DMS53 treated with DMSO at 0.1 percent for 48 hours (cell line): Measurements from ENCODE around the gene ZNF524.

Experiments used
- DNase-seq: peaks from one replicate; lab custom pipeline; 2025; ENCODE audit not compliant: unreplicated experiment; lab: John Stamatoyannopoulos, UW

The ZNF524 gene

GRCh38 chr19:55641426-55642152 lies 41.5 kb downstream of the ZNF524 start:
- DNase-seq = peak; percentile 16

GRCh38 chr19:55642153-55643002 lies 42.3 kb downstream of the ZNF524 start:
- peak; percentile 16 for DNase-seq

- peak; percentile 71 for DNase-seq
These were observed 43.2 kb downstream of the ZNF524 start, which contains the start of gene ZNF581 for GRCh38 chr19:55643003-55643886. ZNF581 (plus strand) TSS chr19:55643649; CDS start chr19:55644572, 923 bp downstream.

GRCh38 chr19:55643887-55644176 lies 43.7 kb downstream of the ZNF524 start:
- DNase-seq = no peak

DNA sequence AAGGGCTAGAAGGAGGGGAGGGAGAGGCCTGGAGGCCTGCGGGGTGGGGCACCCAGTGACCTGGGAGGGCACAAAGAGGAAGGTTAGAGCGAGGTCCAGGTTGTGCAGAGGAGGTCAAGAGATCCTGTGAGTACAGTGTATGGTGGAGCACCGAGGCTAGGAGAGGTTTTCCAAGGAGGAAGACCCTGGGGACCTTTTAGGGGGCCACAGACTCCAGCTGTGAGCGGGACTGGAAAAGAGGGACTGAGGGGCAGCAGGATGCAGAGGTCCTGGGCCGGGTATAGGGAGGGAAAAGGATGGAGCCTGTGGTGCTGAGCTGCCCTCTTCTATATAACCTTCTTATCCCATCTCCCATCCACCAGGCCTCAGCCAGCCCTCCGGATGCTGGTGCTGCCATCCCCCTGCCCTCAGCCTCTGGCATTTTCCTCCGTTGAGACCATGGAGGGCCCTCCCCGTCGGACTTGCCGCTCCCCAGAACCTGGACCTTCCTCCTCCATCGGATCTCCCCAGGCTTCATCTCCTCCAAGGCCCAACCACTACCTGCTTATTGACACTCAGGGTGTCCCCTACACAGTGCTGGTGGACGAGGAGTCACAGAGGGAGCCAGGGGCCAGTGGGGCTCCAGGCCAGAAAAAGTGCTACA lies 44.2 kb downstream of the ZNF524 start:
- no peak for DNase-seq

GRCh38 chr19:55644842-55645511 lies 44.9 kb downstream of the ZNF524 start:
- DNase-seq = no peak

DNA sequence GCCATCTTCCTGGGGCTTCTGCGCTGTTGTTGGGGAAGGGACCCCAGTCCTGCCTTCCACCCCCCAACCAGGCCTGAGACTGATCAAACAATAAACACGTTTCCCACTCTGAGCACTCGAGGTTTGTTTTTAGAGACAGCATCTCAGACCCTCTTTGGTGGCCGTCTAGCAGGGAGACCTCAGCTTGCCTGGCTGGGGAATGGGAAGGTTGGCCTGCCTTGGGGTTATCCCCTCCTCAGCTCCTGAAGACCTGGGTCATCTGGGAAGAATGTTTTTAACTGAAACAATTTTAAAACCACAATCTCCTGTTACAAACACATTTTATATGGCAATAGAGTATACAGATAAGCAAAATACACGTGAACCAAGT lies 45.4 kb downstream of the ZNF524 start:
- no peak for DNase-seq

DNA sequence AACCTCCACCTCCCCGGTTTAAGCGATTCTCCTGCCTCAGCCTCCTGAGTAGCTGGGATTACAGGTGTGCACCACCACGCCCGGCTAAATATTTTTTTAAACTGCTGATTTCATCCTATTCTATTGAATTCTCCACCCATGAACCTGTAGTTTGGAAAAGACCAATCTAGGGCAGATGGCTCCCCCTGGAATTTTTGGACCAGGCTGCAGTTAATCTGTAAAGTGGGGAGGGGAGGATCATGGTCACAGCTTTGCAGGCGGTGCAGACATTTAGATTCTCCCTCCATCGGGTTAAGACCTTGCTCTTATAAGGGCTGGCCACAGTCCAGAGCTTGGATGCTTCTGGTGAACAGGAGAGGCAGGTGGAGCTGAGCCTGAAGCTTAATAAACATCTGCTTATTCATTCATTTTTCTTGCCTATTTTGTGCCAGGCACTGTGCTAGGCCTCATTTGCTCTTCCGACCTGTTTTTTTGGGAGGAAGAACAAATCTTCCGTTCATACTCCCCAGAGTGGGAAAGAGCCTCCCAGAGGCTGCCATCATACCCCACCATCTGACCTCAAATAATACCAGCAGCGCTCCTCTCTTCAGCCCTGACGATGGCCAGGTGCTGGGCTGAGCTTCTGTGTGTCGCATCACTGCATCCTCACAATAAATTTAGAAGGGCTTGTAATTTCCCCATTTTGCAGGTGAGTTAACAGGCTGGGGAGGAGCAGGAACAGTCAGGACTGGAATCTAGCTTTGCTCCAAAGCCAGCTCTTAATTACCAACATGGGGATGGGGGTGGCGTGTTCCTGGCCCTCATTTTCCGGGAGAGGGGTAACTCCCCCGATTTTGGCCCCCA lies 47.0 kb downstream of the ZNF524 start:
- peak; percentile 24 for DNase-seq

DNA sequence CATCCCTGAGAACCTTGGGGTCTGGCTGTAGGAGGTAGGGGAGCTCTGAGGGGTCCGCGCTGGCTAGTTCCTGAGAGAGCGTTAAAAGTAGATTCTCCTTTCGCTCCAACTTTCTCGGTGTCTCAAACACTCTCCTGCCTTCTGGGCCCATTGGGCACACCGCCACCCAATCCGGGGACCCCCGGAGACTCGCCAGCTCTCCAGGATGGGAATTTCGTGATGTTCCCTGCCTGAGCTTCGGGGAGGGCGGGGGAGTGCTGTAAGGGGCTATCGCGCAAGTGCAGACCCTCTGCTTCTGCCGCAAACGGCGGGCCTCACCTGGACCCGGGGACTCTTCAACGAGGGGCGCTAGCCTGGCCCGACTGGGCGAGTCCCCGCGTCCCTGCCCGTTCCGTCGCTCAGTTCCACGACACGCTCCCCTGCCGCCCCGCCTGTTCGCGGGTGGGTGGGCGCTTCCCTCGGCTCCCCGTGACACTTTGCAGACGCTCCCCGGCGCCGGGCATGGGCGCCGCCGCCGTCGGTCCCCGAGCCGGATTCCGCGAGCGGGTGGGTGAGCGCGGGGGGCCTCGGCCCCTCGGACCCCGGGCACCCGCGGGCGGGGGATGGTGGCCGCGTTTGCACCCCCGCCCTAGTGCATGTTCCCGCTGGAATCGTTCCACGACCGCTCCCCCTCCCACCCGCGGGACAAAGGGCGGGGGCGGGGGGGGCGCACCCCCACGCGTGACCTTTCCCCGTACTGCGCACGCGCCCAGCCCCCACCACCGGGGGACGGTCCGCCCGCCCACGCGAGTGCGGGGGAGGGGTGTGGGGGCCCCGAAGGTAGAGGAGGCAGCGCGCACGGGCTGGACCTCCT lies 47.9 kb downstream of the ZNF524 start, which contains the start of gene CCDC106:
Gene CCDC106, plus strand, starts transcription at position 481 of the 853 bp plus-strand sequence. CDS start 835 bp downstream, outside the sequence.
- DNase-seq = peak; percentile 54

GRCh38 chr19:55648585-55649267 lies 48.6 kb downstream of the ZNF524 start:
- DNase-seq = no peak

DNA sequence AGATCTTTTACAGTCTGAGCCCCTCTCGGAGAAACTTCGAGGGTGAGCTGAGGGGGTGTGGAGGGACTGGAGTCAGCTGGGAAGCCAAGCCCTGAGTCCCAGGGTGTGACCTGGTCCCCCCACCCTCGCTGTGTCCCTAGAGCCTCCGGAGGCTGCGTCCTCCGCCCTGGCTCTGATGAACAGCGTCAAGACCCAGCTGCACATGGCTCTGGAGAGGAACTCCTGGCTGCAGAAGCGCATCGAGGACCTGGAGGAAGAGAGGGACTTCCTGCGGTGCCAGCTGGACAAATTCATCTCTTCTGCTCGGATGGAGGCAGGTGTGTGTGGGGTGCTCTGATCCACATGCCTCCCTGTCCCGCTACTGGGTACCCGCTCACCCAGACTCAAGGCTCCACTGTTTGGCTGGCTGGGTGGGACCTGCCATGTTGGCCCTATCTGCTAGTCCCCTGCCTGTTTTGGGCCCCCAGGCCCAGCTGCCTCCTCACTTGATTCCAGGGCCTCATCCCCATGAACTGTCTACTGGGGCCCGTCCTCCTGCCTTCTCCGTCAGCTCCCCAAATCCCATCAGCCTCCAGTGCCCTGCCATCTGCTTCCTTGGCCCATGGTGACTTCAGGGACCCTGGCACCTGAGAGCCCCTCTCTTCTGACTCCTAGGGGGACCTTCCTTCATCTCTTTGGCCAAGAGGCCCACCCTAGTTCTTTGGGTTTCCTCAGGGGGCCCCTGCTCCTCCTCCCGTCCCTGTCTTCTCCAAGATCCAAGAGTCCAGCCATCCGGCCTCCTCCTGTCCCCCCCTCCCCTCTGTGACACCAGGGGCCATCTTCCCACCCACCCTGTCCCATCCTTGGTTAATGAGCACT lies 49.4 kb downstream of the ZNF524 start:
- no peak for DNase-seq

DNA sequence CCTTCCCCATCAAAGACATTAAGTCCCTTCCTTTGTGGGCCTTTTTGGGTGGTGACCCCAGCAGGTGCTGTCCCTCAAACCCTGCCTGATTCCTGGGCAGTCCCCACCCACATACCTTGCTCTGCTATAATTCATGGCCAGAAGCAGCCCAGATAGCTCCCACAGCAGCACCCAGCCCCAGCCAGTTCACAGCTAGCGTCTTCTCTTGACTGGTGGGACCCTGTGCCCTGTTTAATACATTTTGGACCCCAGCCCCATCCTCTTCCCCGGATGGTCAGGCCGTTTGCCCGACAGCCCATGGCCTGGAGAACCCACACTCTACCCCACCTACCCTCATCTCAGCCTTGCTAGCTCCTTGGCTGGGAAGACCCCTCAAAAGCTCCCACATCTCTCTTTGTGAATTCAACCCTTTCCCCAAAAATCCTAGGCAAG lies 50.1 kb downstream of the ZNF524 start:
- no peak for DNase-seq

GRCh38 chr19:55650602-55651230 lies 50.6 kb downstream of the ZNF524 start:
- DNase-seq = no peak

DNA sequence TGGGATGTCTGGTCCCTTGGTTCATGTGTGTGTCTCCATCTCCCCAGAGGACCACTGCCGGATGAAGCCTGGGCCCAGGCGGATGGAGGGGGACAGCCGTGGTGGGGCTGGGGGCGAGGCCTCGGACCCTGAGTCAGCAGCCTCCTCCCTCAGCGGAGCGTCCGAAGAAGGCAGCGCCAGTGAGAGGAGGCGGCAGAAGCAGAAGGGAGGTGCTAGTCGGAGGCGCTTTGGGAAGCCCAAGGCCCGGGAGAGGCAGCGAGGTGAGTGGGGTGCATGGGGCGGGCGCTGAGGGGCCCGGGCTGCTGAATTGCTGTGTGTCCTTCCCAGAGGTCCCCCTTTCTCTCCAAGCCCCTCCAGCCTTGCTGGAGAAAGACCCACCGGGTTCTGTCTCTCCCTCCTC lies 51.1 kb downstream of the ZNF524 start:
- no peak for DNase-seq

GRCh38 chr19:55652311-55653128 lies 52.4 kb downstream of the ZNF524 start:
- DNase-seq = no peak
